Lower leg skin (tissue), 4 donors: ENCODE data around the gene SOWAHA. TPM values are rescaled to one million over a fixed set of nuclear protein-coding genes. Genes with fewer than 3 reads are reported as not detected.

ENCODE experiments used
- DNase-seq, 2 donors: peaks; one replicate each; pipeline ENCODE4 v3.0.0-alpha.2; 2019; ENCODE audit warnings: low spot score in 2 of 2
- H3K4me3 ChIP-seq: fragments of 200-600 bp; sonication (generic); 2 replicates; pipeline ENCODE4 v1.5.1; 2017; ENCODE audit warnings: mild to moderate bottlenecking, low read depth; ENCODE audit not compliant: poor library complexity, severe bottlenecking
- CTCF ChIP-seq, 3 donors: fragments of 450-650 bp; IDR thresholded peaks; one replicate each; pipeline ENCODE4 v1.5.1; 2016; ENCODE audit warnings: antibody characterized with exemption in 3 of 3, mild to moderate bottlenecking in 3 of 3, moderate library complexity in 2 of 3
- POLR2A ChIP-seq, 2 donors: fragments of 450-650 bp; IDR thresholded peaks; one replicate each; pipeline ENCODE4 v1.6.1; 2016 to 2017; ENCODE audit warnings: antibody characterized with exemption in 2 of 2, mild to moderate bottlenecking in 1 of 2, moderate library complexity in 1 of 2
- WGBS, 2 donors: methylation state at CpG; one replicate each; pipeline ENCODE4 v1.1.5; 2018; 5-methylcytosine and 5-hydroxymethylcytosine counted together
- intact Hi-C: fragments of 100-400 bp; cut with DNase I; formaldehyde crosslinking; loops from one replicate; pipeline ENCODE4 v1.15.0; 2023; ENCODE audit warnings: low total_unique reads
- total RNA-seq, 4 donors: library from RNA; depleted of rRNA; stranded (reverse); fragments of >200 nt; gene quantifications; one replicate each; pipeline ENCODE4 v1.1.0, GENCODE V29; 2016

SOWAHA gene
- total RNA-seq, 4 donors from 2014 or later, result 0.08 to 1.0 (median 0.79) TPM

- no peak for DNase-seq
- intact Hi-C loops, result no loop called here
- H3K4me3 ChIP-seq, result no peak overlapping the region
- TF ChIP-seq POLR2A (IDR thresholded peaks at IDR 0.05) (no peak), CTCF (IDR thresholded peaks at IDR 0.05) (no peak)
- WGBS, 2 donors, result 69 to 70% methylated on average over 12 of the region's 12 CpGs
These were observed 5.8 kb upstream of the SOWAHA start for GRCh38 chr5:132807163-132807838.

- 38 to 42% methylated on average over 2 of the region's 2 CpGs for WGBS, 2 donors
- DNase-seq, result no peak
- no peak for TF ChIP-seq CTCF (IDR thresholded peaks at IDR 0.05)
- no peak for TF ChIP-seq POLR2A (IDR thresholded peaks at IDR 0.05)
- no peak overlapping the region for H3K4me3 ChIP-seq
- intact Hi-C loops, result no loop called here
These were observed 4.7 kb upstream of the SOWAHA start for GRCh38 chr5:132808448-132808847.

GRCh38 chr5:132808866-132809265 lies 4.2 kb upstream of the SOWAHA start:
- TF ChIP-seq CTCF (IDR thresholded peaks at IDR 0.05) (no peak), POLR2A (IDR thresholded peaks at IDR 0.05) (no peak)
- WGBS, 2 donors, result 49 to 65% methylated on average over 3 of the region's 3 CpGs
- H3K4me3 ChIP-seq, result no peak overlapping the region
- intact Hi-C loops, result no loop called here
- no peak for DNase-seq

- 85 to 90% methylated on average over 5 of the region's 5 CpGs for WGBS, 2 donors
- intact Hi-C loops, result loop anchor here (10.0 kb wide), 2 partner anchors 56 to 286 kb away; no protein-coding TSS in a partner anchor
- no peak for DNase-seq
- H3K4me3 ChIP-seq, result no peak overlapping the region
- no peak for TF ChIP-seq POLR2A (IDR thresholded peaks at IDR 0.05)
- no peak for TF ChIP-seq CTCF (IDR thresholded peaks at IDR 0.05)
These were observed 2.5 kb upstream of the SOWAHA start for GRCh38 chr5:132810605-132811004.

GRCh38 chr5:132812123-132812765 lies 858 bp upstream of the SOWAHA start:
- 61 to 74% methylated on average over 18 of the region's 18 CpGs for WGBS, 2 donors
- TF ChIP-seq CTCF (IDR thresholded peaks at IDR 0.05), result no peak
- TF ChIP-seq POLR2A (IDR thresholded peaks at IDR 0.05), result no peak
- H3K4me3 ChIP-seq, result no peak overlapping the region
- no peak for DNase-seq
- intact Hi-C loops, result loop anchor here (10.0 kb wide), 2 partner anchors 57 to 287 kb away; no protein-coding TSS in a partner anchor
